ENCODE measurements around the gene ZNF581.

Gene ZNF581

DNA sequence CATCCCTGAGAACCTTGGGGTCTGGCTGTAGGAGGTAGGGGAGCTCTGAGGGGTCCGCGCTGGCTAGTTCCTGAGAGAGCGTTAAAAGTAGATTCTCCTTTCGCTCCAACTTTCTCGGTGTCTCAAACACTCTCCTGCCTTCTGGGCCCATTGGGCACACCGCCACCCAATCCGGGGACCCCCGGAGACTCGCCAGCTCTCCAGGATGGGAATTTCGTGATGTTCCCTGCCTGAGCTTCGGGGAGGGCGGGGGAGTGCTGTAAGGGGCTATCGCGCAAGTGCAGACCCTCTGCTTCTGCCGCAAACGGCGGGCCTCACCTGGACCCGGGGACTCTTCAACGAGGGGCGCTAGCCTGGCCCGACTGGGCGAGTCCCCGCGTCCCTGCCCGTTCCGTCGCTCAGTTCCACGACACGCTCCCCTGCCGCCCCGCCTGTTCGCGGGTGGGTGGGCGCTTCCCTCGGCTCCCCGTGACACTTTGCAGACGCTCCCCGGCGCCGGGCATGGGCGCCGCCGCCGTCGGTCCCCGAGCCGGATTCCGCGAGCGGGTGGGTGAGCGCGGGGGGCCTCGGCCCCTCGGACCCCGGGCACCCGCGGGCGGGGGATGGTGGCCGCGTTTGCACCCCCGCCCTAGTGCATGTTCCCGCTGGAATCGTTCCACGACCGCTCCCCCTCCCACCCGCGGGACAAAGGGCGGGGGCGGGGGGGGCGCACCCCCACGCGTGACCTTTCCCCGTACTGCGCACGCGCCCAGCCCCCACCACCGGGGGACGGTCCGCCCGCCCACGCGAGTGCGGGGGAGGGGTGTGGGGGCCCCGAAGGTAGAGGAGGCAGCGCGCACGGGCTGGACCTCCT, 4.5 kb downstream of the ZNF581 start, which contains the start of gene CCDC106:
Gene CCDC106 (plus strand): TSS at position 481 of the 853 bp plus-strand sequence. CDS start 835 bp downstream, outside the sequence.
- in situ Hi-C loops (cut with MboI; ENCODE audit: low sequenced_read_pairs), result no loop called here

DNA sequence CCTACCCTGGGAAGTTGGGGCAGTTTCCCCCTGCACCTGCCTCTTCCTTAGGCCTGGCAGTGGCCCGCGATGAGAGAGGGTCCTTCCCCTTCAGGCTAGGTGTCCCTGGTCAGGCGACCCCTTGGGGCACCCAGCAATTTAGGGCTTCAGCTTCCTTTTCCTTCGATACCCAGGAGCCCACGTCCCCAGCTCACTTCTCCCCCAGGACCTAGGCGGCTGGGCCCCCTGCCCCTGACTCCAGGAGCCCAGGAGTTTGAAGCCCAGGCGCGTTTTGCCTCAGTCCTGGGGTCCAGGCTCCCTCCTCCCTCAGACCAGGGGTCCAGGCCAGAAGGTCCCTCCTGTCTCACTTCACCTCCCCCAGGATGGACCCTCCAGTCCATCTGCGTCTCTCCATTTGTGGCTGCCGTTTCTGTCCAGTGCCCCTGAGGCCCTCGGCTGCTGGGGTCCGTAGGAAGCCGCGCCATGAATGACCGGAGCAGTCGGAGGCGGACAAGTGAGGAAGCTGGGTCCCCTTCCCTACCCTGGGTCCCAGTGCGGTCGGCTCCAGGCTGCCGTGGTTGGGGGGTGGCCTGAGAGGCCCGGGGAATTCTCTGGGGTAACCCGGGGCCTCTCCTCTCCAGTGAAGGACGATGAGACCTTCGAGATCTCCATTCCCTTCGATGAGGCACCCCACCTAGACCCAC, 5.3 kb downstream of the ZNF581 start:
- in situ Hi-C loops (cut with MboI; ENCODE audit: low sequenced_read_pairs), result no loop called here

DNA sequence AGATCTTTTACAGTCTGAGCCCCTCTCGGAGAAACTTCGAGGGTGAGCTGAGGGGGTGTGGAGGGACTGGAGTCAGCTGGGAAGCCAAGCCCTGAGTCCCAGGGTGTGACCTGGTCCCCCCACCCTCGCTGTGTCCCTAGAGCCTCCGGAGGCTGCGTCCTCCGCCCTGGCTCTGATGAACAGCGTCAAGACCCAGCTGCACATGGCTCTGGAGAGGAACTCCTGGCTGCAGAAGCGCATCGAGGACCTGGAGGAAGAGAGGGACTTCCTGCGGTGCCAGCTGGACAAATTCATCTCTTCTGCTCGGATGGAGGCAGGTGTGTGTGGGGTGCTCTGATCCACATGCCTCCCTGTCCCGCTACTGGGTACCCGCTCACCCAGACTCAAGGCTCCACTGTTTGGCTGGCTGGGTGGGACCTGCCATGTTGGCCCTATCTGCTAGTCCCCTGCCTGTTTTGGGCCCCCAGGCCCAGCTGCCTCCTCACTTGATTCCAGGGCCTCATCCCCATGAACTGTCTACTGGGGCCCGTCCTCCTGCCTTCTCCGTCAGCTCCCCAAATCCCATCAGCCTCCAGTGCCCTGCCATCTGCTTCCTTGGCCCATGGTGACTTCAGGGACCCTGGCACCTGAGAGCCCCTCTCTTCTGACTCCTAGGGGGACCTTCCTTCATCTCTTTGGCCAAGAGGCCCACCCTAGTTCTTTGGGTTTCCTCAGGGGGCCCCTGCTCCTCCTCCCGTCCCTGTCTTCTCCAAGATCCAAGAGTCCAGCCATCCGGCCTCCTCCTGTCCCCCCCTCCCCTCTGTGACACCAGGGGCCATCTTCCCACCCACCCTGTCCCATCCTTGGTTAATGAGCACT, 6.0 kb downstream of the ZNF581 start:
- in situ Hi-C loops (cut with MboI; ENCODE audit: low sequenced_read_pairs), result no loop called here

DNA sequence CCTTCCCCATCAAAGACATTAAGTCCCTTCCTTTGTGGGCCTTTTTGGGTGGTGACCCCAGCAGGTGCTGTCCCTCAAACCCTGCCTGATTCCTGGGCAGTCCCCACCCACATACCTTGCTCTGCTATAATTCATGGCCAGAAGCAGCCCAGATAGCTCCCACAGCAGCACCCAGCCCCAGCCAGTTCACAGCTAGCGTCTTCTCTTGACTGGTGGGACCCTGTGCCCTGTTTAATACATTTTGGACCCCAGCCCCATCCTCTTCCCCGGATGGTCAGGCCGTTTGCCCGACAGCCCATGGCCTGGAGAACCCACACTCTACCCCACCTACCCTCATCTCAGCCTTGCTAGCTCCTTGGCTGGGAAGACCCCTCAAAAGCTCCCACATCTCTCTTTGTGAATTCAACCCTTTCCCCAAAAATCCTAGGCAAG, 6.7 kb downstream of the ZNF581 start:
- in situ Hi-C loops (cut with MboI; ENCODE audit: low sequenced_read_pairs), result no loop called here

DNA sequence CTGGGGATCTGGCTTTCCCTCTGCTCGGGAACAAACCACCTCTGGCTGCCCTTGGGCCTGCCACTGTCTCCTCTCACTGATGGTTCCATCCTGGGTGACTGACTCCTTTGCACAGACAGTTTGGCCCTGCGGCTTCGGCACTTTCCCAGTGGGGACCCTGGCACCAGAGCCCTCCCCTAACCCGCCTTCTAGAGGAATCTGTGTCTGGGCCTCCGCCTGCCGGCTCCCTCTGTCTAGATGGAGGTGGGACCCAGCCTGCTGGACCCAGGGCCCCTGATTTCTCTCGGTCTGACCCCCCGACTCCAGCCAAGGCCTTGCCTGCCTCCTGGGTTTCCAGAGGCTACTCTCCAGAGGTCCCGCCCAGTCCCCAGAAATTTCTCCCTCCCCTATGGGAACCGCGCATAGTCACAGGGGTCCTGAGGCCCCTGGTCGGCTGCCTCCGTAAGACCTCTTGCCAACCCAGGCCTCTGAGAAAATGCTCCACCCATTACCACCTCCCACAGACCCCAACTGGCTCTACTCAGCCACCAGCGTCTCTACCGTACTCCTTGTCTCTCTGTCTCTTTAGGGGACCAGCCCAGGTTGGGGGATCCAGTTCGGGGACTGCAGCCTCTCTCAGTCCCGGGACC, 7.3 kb downstream of the ZNF581 start:
- in situ Hi-C loops (cut with MboI; ENCODE audit: low sequenced_read_pairs), result no loop called here

DNA sequence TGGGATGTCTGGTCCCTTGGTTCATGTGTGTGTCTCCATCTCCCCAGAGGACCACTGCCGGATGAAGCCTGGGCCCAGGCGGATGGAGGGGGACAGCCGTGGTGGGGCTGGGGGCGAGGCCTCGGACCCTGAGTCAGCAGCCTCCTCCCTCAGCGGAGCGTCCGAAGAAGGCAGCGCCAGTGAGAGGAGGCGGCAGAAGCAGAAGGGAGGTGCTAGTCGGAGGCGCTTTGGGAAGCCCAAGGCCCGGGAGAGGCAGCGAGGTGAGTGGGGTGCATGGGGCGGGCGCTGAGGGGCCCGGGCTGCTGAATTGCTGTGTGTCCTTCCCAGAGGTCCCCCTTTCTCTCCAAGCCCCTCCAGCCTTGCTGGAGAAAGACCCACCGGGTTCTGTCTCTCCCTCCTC, 7.8 kb downstream of the ZNF581 start:
- in situ Hi-C loops (cut with MboI; ENCODE audit: low sequenced_read_pairs), result no loop called here

DNA sequence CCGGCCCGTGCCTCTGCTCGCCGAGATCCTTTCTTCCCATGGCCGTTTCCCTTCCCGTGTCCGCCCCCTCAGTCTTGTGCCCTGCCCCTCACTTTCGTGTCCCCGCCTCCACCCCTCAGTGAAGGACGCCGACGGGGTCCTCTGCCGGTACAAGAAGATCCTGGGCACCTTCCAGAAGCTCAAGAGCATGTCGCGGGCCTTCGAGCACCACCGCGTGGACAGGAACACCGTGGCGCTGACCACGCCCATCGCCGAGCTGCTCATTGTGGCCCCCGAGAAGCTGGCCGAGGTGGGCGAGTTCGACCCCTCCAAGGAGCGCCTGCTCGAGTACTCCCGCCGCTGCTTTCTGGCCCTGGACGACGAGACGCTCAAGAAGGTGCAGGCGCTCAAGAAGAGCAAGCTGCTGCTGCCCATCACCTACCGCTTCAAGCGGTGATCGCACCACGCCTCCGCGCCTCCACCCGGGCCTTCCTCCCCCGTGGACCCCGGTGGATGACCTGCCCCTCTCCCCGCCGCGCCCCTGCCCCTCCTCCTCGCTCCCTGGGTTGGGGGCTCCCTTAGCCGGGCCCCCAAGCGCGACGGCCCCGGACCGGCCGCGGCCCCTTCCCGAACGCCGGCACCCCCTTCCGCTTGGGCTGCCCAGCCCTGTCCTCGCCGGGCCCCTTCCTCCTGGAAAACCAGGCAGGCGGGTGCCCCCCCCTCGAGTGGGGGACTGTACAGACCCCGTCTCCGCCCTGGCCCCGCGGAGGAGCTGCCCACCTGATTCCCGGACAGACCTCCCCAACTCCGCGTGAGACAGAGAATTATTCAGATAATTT, 9.1 kb downstream of the ZNF581 start:
- in situ Hi-C loops (cut with MboI; ENCODE audit: low sequenced_read_pairs), result no loop called here

DNA sequence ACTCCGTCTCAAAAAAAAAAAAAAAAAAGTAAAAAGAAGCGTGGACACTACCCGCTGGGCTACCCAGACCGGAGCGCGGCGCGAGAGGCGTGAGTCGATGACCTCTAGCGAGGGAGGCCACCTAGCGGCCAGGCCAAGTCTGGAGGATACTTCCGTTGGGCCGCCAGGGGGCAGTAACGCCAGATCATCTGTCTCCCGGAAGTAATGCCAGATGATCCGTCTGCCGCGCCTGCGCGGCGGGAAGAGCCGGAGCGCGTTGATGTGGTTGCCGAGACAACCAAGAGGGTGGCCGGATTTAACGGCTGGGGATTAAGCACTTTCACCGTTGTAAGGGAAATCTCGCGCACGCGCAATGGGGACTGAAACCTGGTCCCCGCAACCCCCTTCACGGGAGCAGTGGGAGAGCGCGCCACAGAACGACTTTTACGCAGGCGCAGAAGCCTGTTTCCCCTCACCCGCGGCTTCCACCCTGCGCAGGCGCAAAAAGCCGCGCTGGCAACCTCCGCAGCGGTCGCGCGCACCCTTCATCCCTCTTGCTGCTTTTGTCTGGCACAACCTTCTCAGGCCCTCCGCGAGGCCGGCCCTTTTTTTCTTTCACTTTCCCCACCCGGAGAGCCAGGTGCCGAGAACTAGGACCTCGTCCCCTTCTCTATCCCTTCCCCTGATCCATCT, 10.3 kb downstream of the ZNF581 start:
- in situ Hi-C loops (cut with MboI; ENCODE audit: low sequenced_read_pairs), result no loop called here

DNA sequence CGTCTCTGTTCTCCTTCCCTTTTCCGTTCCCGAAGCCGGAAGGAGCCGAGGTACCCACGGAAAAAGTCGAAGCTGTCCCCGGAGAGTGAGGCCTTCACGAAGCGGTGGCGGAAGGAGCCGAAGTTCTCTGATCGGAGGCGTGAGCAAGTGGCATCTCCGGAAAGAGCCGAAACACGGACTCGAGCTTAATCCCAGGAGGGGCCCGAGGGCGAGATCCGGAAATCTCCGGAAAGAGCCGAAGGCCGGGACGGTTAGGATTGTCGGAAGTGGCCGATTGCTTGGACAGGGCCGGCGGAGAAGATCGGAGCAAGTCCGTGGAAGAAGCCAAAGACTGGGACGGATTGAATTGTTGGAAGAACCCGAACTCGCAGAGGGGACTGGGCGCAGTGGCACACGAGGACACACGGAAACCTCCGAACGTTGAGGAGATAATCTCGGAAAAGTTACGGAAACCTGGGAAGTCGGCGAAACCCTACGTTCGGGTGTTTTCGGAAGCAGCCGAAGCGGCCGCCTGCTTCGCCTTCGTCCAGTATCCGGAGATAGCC, 10.9 kb downstream of the ZNF581 start:
- in situ Hi-C loops (cut with MboI; ENCODE audit: low sequenced_read_pairs), result no loop called here

DNA sequence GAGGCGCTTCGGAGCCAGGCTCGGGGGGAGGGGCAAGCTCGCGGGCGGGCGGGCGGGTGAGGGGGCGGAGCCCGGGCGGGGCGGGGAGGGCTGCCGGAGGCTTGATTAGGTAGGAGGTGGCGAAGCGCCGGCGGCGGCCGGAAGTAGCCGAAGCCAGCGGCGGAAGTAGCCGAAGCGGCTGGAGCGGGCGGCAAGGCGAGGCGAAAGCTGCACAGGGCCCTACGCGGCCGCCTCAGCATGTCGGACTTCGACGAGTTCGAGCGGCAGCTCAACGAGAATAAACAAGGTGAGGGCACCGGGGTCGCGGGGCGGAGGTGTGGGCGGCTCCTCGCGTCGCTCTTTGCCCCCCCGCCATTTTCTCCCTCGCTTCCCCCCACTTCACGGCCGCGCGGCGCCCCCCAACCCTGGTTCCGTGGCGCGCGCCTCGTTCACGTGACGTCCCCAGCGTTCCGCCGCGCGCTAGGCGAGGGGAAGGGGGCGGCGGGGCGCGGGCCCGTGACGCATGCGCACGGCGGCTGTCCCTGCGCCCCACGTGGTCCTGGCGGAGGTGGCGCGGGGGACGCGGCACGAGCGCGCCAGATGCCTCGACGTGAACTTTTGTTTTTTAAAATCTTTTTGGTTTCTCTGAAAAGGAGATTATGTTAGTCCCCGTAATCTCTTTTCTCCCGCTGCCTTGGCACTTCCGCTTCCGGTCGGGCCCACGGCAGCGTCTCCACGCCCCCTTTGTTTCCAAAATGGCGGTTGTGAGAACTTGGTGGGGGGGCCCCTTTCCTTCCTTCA, 11.6 kb downstream of the ZNF581 start, which contains the start of gene U2AF2:
Gene U2AF2 (plus strand): TSS at position 168 of the 780 bp plus-strand sequence. CDS start 70 bp downstream, at position 238.
- in situ Hi-C loops (cut with MboI; ENCODE audit: low sequenced_read_pairs), result no loop called here

DNA sequence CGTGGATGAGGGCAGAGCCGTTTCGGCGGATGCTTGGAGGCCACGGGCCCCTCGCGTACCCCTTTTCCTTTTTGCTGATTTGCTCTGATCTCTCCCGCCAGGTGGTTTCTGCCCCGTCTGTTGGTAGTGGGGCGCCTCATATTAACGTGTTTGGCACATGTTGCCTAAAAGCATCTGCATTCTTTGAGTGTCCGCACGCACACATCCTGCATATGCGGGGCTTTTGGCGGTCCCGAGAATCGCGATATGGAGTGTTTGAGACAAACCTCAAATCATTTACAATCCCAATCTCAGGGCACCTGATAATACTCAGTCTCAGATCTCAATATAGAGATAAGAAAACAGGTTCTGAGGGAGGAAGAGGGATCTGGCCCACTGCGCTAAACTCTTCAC, 12.2 kb downstream of the ZNF581 start:
- in situ Hi-C loops (cut with MboI; ENCODE audit: low sequenced_read_pairs), result no loop called here

DNA sequence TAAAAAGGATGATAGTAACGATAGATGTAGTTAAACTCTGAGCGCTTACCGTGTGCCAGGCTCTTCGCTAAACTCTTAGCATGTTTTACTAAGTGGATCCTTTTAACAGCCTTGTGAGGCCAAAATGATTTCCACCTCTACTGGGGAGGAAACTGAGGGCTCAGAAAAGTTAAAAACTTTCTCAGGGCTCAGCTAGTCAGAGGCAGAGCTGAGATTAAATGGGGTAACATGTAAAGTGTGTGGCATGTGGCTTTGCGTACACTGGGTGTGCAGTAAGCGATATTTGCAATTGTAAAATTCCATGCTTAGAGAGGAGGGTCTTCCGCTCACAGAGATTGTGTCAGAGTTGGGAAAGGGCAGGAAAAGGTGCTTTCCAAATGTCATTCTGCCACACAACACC, 13.1 kb downstream of the ZNF581 start:
- in situ Hi-C loops (cut with MboI; ENCODE audit: low sequenced_read_pairs), result no loop called here

DNA sequence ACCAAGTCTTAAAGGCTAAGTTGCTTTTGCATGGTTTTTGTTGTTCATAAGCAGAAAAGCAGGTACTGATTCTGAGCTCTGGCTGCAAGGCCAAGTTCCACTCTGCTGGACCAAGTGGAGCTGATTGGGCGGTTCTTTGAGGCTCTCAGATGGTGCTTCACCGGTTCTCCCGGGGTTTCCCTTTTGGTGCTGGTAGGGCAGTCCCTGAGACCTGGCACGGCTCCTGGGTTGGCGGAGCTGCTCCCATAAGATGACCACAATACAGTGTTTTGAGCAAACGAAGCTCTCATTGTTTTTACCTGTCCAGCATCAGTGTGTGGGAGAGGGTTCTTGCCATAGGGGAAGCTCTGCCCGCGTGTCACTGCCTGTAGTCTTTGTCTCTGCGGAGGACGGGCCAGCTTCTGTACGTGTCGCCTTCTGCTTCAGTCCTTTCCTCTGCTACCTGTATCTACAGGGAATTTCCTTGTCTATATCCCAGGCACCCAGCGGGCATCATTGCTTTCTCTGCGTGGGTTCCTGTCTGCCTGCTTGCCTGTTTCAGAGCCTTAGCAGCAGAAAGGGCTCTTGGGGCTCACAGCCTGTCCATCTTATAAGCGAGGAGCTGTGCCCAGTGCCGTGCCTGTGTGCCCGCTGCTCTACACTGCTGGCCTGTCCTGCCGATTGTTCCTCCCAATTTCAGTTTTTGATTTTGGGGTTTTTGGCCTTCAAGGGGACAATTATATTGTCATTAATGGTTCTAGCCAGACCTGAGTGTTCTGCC, 13.7 kb downstream of the ZNF581 start:
- in situ Hi-C loops (cut with MboI; ENCODE audit: low sequenced_read_pairs), result no loop called here

DNA sequence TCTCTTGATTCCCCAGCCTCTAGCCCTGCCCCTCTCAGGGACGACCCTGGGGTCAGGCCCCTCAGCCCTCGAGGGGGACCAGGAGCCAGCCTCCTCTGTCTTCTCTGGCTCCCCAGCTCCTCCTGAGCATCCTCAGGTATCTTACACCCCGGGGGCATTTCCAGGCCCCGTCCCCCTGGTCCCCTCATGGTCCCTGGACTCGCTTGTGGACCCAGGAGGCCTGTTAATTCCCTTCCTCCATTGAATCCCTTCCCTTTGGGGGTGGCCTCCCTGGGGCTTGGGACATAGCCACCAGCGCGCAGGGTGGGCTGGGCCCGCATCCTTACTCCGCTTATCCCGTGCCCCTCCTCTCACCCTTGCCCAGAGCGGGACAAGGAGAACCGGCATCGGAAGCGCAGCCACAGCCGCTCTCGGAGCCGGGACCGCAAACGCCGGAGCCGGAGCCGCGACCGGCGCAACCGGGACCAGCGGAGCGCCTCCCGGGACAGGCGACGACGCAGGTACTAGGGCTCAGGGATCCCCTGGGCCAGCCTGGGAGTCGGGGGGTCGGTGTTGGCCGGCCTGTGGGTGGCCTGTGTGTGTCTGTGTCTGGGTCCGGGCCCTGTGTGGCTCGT, 15.5 kb downstream of the ZNF581 start:
- in situ Hi-C loops (cut with MboI; ENCODE audit: low sequenced_read_pairs), result no loop called here

DNA sequence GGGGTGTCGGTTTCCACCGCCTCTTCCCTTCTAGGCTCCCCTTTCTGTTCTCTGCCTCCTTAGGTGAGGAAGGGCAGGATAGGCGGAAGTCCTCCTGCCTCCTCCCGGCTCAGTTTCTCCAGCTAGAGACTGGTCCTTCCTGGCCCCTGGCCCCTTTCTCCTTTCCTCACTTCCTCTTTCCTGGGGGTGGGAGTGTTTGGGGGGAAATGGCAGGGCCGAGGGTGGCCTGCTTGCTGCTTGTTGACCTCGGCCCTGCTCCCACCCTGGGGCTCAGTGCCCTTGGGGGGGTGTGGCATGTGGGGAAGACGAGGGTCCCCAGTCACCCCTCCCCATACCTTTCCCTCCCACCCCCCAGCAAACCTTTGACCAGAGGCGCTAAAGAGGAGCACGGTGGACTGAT, 16.4 kb downstream of the ZNF581 start:
- in situ Hi-C loops (cut with MboI; ENCODE audit: low sequenced_read_pairs), result no loop called here

DNA sequence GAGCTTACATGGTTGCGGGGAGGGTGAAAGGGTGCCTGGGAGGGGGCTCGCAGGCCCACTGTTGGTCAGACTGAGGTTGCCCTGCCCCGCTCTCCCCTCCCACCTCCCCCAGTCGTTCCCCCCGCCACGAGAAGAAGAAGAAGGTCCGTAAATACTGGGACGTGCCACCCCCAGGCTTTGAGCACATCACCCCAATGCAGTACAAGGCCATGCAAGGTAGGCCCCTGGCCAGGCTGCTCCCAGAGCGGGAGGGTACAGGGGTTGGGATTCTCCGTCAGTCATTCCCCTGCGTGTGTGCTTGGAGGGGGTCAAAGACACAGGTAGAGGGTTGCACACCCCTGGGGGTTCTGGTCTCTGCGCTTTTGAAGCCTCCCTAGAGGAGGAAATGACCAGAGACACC, 17.0 kb downstream of the ZNF581 start:
- in situ Hi-C loops (cut with MboI; ENCODE audit: low sequenced_read_pairs), result no loop called here

DNA sequence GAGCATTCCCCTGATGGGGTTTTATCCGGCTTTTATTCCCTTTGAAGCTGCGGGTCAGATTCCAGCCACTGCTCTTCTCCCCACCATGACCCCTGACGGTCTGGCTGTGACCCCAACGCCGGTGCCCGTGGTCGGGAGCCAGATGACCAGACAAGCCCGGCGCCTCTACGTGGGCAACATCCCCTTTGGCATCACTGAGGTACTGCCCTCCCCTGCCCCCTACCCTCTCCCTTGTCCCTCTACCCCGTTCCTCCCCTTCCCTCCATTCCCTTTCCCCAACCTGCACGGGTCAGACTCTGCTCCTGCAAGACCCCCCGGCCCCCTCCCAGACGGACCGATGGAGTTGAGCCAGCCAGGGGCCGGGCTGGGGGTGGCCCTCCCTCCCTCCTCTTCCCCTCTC, 17.5 kb downstream of the ZNF581 start:
- in situ Hi-C loops (cut with MboI; ENCODE audit: low sequenced_read_pairs), result no loop called here
